ENCODE data around the gene COX6B1. TPM values are rescaled to one million over a fixed set of nuclear protein-coding genes. Genes with fewer than 3 reads are reported as not detected.
"Not testable (repeated sequence)": the region's sequence is repeated elsewhere in the genome, so short reads cannot be mapped to it uniquely, and the experiment has no call there.

COX6B1 gene, protein sequence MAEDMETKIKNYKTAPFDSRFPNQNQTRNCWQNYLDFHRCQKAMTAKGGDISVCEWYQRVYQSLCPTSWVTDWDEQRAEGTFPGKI
- total RNA-seq = 334 and 401 TPM in 2 replicates

DNA sequence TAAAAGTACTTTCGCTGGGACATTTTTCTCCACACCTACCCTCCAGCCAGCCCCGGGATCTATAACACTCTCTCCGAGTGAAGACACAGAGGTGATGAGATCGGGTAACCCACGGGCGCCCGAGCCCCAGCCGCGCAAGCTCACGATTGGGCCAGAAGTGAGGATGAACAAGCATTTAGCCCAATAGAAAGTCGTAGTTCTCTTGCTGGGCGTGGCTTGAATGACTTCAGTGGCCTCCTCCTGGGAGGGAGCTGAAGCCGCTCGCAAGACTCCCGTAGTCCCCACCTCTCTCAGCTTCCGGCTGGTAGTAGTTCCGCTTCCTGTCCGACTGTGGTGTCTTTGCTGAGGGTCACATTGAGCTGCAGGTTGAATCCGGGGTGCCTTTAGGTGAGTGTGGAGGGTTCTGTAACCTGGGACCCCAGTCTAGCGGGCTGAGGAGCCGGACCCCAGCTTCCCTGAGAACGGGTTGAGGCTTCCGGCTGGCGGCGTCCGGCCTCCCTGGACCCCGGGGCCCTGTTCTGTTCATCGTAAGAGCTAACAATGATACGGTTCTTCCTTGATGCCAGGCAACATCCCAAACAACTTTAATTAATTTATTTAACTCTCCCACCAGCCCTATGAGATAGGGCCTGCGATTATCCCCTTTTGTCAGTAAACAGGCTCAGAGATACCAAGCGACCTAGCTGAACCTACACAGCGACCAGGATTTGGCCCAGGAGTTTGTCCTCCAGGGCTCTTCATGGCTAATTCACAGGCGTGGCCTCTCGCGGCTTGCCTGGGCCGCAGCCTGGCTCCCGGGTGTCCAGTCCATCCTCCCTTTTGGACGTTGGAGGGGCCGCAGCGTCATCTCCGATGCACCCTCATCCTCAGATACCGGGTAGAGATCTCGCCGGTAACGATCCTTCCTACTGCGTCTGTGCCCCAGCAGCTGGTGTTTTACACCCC is at the start of gene COX6B1:
Gene COX6B1, plus strand, starts transcription at position 307 of the 945 bp plus-strand sequence. CDS start 2,921 bp downstream, outside the sequence.
- intact Hi-C loops (cut with micrococcal nuclease) = loop anchor here (1.0 to 10.0 kb wide), 6 partner anchors 20 to 467 kb away; partner anchors contain the start of genes ARHGAP33, OVOL3, POLR2I and TBCB
- DNase-seq (peak; percentile 72), ATAC-seq (ENCODE audit: low read depth) (peak; percentile 66)
- TF ChIP-seq, protein P1, sequence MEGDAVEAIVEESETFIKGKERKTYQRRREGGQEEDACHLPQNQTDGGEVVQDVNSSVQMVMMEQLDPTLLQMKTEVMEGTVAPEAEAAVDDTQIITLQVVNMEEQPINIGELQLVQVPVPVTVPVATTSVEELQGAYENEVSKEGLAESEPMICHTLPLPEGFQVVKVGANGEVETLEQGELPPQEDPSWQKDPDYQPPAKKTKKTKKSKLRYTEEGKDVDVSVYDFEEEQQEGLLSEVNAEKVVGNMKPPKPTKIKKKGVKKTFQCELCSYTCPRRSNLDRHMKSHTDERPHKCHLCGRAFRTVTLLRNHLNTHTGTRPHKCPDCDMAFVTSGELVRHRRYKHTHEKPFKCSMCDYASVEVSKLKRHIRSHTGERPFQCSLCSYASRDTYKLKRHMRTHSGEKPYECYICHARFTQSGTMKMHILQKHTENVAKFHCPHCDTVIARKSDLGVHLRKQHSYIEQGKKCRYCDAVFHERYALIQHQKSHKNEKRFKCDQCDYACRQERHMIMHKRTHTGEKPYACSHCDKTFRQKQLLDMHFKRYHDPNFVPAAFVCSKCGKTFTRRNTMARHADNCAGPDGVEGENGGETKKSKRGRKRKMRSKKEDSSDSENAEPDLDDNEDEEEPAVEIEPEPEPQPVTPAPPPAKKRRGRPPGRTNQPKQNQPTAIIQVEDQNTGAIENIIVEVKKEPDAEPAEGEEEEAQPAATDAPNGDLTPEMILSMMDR (IDR thresholded peaks at IDR 0.05) = no peak
- H3K27me3 Mint-ChIP-seq = no peaks in the 10 kb centered on the region
- H3K36me3 Mint-ChIP-seq (ENCODE audit: low read depth) = peaks cover 27% of the 10 kb centered on the region
- peaks cover 37% of the 10 kb centered on the region for H3K4me1 Mint-ChIP-seq
- POLR2A ChIA-PET = interaction anchor here (0.5 to 1.6 kb wide), 25 partner anchors 9 to 566 kb away, joined by 3 to 13 read pairs (median 4); partner anchors contain the start of genes HAUS5, IGFLR1, LIN37 and POLR2I
- peak within 1 kb of the TSS; percentile 96 for H3K4me3 Mint-ChIP-seq
- CTCF ChIA-PET = interaction anchor here (1.4 kb wide), 1 partner anchor 138 kb away, joined by 6 read pairs; no protein-coding TSS in a partner anchor
- peak within 1 kb of the TSS; percentile 87 for H3K27ac Mint-ChIP-seq
- no peaks in the 10 kb centered on the region for H3K9me3 Mint-ChIP-seq

DNA sequence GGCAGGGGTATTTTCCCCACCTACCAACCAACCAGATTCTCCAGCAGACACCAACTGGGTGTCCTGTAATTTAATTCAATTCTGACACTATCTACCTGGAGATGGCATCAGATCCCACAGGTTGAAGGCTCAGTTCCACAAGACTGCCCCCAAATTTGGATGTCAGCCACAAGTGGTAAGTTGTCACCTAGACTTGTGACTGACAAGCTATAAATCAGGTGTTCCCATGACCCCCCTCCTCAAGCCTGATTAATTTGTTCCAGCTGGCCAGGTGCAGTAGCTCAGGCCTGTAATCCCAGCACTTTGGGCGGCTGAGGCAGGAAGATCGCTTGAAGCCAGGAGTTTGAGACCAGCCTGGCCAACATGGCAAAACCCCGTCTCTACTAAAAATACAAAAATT is 46.2 kb upstream of the COX6B1 start:
- ChIA-PET CTCF (no interaction called here), POLR2A (interaction anchor here (0.7 kb wide), 1 partner anchor 291 kb away, joined by 12 read pairs; no protein-coding TSS in a partner anchor)
- Mint-ChIP-seq H3K27ac (no peak overlapping the region), H3K9me3 (no peaks in the 10 kb centered on the region), H3K36me3 (ENCODE audit: low read depth) (no peaks in the 10 kb centered on the region), H3K4me3 (no peak overlapping the region), H3K4me1 (no peaks in the 10 kb centered on the region), H3K27me3 (peaks cover 10% of the 10 kb centered on the region)
- DNase-seq = no peak
- TF ChIP-seq, protein P1 (IDR thresholded peaks at IDR 0.05) = no peak
- no peak for ATAC-seq (ENCODE audit: low read depth)
- intact Hi-C loops (cut with micrococcal nuclease) = no loop called here

DNA sequence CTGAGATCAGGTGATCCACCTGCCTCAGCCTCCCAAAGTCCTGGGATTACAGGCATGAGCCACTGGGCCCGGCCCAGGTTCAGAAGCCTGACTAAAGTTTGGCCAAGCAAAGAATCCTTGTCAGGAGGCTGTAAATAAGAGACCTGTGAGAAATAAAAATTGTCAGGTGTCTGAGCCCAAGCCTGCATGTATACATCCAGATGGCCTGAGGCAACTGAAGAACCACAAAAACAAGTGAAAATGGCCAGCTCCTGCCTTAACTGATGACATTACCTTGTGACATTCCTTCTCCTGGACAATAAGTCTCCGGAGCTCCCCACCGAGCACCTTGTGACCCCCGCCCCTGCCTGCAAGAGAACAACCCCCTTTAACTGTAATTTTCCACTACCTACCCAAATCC is 43.7 kb upstream of the COX6B1 start:
- CTCF ChIA-PET; H3K4me3 Mint-ChIP-seq; POLR2A ChIA-PET; H3K27ac Mint-ChIP-seq; H3K36me3 Mint-ChIP-seq (ENCODE audit: low read depth); H3K27me3 Mint-ChIP-seq; DNase-seq; ATAC-seq (ENCODE audit: low read depth); intact Hi-C loops (cut with micrococcal nuclease); H3K9me3 Mint-ChIP-seq: not testable (repeated sequence)
- peaks cover 11% of the 10 kb centered on the region for H3K4me1 Mint-ChIP-seq

DNA sequence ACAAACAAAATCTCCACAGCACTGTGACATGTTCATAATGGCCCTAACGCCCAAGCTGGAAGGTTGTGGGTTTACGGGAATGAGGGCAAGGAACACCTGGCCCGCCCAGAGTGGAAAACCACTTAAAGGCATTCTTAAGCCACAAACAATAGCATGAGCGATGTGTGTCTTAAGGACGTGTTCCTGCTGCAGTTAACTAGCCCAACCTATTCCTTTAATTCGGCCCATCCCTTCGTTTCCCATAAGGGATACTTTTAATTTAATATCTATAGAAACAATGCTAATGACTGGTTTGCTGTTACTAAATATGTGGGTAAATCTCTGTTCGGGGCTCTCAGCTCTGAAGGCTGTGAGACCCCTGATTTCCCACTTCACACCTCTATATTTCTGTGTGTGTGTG is 41.0 kb upstream of the COX6B1 start:
- H3K4me1 Mint-ChIP-seq = peaks cover 35% of the 10 kb centered on the region
- H3K36me3 Mint-ChIP-seq (ENCODE audit: low read depth); intact Hi-C loops (cut with micrococcal nuclease); CTCF ChIA-PET; H3K9me3 Mint-ChIP-seq; H3K27ac Mint-ChIP-seq; DNase-seq; ATAC-seq (ENCODE audit: low read depth); H3K27me3 Mint-ChIP-seq; H3K4me3 Mint-ChIP-seq: not testable (repeated sequence)
- POLR2A ChIA-PET = interaction anchor here (0.6 to 0.7 kb wide), 2 partner anchors 15 to 108 kb away, joined by 6 to 7 read pairs; no protein-coding TSS in a partner anchor

DNA sequence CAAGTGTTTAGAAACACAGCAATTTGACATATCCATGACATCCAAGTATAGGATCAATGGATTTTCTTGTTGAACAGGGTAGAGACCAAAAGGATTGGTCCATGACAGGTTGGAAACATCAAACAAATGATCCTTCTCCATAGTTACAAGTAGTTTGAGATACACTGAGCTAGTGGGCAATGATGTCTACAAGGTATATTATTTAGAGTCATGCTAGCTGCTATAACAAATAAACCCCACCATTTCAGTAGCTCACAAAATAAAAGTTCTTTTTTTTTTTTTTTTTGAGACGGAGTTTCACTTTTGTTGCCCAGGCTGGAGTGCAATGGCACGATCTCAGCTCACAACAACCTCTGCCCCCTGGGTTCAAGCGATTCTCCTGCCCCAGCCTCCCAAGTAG is 40.5 kb upstream of the COX6B1 start:
- peaks cover 40% of the 10 kb centered on the region for H3K4me1 Mint-ChIP-seq
- no peak for ATAC-seq (ENCODE audit: low read depth)
- ChIA-PET CTCF (no interaction called here), POLR2A (interaction anchor here (0.6 to 0.7 kb wide), 2 partner anchors 14 to 107 kb away, joined by 6 to 7 read pairs; no protein-coding TSS in a partner anchor)
- no peak for DNase-seq
- TF ChIP-seq, protein P1 (IDR thresholded peaks at IDR 0.05) = no peak
- H3K4me3 Mint-ChIP-seq = no peak overlapping the region
- no peaks in the 10 kb centered on the region for H3K36me3 Mint-ChIP-seq (ENCODE audit: low read depth)
- no peak overlapping the region for H3K27ac Mint-ChIP-seq
- peaks cover 4% of the 10 kb centered on the region for H3K9me3 Mint-ChIP-seq
- H3K27me3 Mint-ChIP-seq = no peaks in the 10 kb centered on the region
- intact Hi-C loops (cut with micrococcal nuclease) = no loop called here

DNA sequence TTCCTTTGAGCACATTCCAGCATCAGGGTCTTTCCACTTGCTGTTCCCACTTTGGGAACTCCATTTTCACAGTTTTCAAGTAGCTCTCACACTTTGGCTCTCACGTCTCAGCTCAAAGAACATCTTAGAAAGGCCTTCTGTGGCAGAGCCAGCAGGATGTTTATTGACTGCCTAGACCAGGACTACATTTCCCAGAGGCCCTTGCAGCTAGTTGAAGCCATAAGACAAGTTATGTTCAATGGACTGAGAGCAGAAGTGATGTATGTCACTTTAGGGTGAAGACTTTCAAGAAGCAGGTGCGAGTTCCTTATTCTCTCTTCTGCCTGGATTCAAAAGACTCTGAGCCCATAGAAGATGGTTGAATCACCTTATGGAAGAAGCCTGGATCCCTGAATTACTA is 39.9 kb upstream of the COX6B1 start:
- DNase-seq = no peak
- H3K4me3 Mint-ChIP-seq = no peak overlapping the region
- H3K9me3 Mint-ChIP-seq = peaks cover 4% of the 10 kb centered on the region
- intact Hi-C loops (cut with micrococcal nuclease) = no loop called here
- H3K27ac Mint-ChIP-seq = peak overlapping the region; percentile 82
- no peaks in the 10 kb centered on the region for H3K36me3 Mint-ChIP-seq (ENCODE audit: low read depth)
- ChIA-PET POLR2A (interaction anchor here (0.5 kb wide), 1 partner anchor 17 kb away, joined by 5 read pairs; no protein-coding TSS in a partner anchor), CTCF (no interaction called here)
- peaks cover 45% of the 10 kb centered on the region for H3K4me1 Mint-ChIP-seq
- no peaks in the 10 kb centered on the region for H3K27me3 Mint-ChIP-seq
- no peak for ATAC-seq (ENCODE audit: low read depth)
- TF ChIP-seq, protein P1 (IDR thresholded peaks at IDR 0.05) = no peak
